Medulla oblongata (tissue), 1 donor: Measurements from ENCODE around the gene CADM1.

ENCODE experiments used
- DNase-seq: peaks from one replicate; pipeline ENCODE4 v3.0.0-alpha.2; 2015; ENCODE audit errors: extremely low spot score

Gene CADM1

GRCh38 chr11:115184901-115185300, 319.3 kb downstream of the CADM1 start:
- DNase-seq, result no peak

- DNase-seq, result no peak
Observed at GRCh38 chr11:115183830-115184229, 320.4 kb downstream of the CADM1 start.

GRCh38 chr11:115183136-115183535, 321.1 kb downstream of the CADM1 start:
- DNase-seq, result no peak

- no peak for DNase-seq
Observed at GRCh38 chr11:115182282-115182955, 321.8 kb downstream of the CADM1 start.

GRCh38 chr11:115181538-115181937, 322.7 kb downstream of the CADM1 start:
- DNase-seq, result no peak

GRCh38 chr11:115180272-115180671, 323.9 kb downstream of the CADM1 start:
- no peak for DNase-seq

- DNase-seq, result no peak
Observed at GRCh38 chr11:115179636-115180035, 324.6 kb downstream of the CADM1 start.

- DNase-seq, result no peak
Observed at GRCh38 chr11:115178705-115179104, 325.5 kb downstream of the CADM1 start.

GRCh38 chr11:115173136-115173535, 331.1 kb downstream of the CADM1 start:
- no peak for DNase-seq

GRCh38 chr11:115170133-115170815, 333.9 kb downstream of the CADM1 start:
- DNase-seq, result peak; percentile 40

GRCh38 chr11:115169251-115169650, 335.0 kb downstream of the CADM1 start:
- no peak for DNase-seq

- no peak for DNase-seq
Observed at GRCh38 chr11:115168686-115169085, 335.5 kb downstream of the CADM1 start.

GRCh38 chr11:115168229-115168671, 336.0 kb downstream of the CADM1 start:
- peak; percentile 12 for DNase-seq

GRCh38 chr11:115167456-115167855, 336.8 kb downstream of the CADM1 start:
- no peak for DNase-seq

- DNase-seq, result no peak
Observed at GRCh38 chr11:115166820-115167219, 337.4 kb downstream of the CADM1 start.

- no peak for DNase-seq
Observed at GRCh38 chr11:115164774-115165173, 339.4 kb downstream of the CADM1 start.

- no peak for DNase-seq
Observed at GRCh38 chr11:115162919-115163318, 341.3 kb downstream of the CADM1 start.

- no peak for DNase-seq
Observed at GRCh38 chr11:115161876-115162275, 342.3 kb downstream of the CADM1 start.

GRCh38 chr11:115159207-115159606, 345.0 kb downstream of the CADM1 start:
- no peak for DNase-seq

- DNase-seq, result no peak
Observed at GRCh38 chr11:115158053-115158452, 346.2 kb downstream of the CADM1 start.

GRCh38 chr11:115157247-115157646, 347.0 kb downstream of the CADM1 start:
- DNase-seq, result no peak

- no peak for DNase-seq
Observed at GRCh38 chr11:115155978-115156377, 348.2 kb downstream of the CADM1 start.

- DNase-seq, result no peak
Observed at GRCh38 chr11:115155320-115155719, 348.9 kb downstream of the CADM1 start.
